ENCODE results near the gene RCCD1. TPM values are rescaled to one million over a fixed set of nuclear protein-coding genes. Genes with fewer than 3 reads are reported as not detected.

RCCD1 gene
- total RNA-seq, 1 experiment from 2014 or later = 38.5 TPM

GRCh38 chr15:90967206-90967605, 12.5 kb downstream of the RCCD1 start:
- peaks cover 25% of the 10 kb centered on the region for H3K79me2 ChIP-seq (ENCODE audit: insufficient read depth, low read length)
- TF ChIP-seq MAX (IDR thresholded peaks at IDR 0.05) = no peak
- TF ChIP-seq CBX3 (IDR thresholded peaks at IDR 0.05; ENCODE audit: low read depth) = no peak
- TF ChIP-seq ZBTB33 (IDR thresholded peaks at IDR 0.05; ENCODE audit: extremely low read depth, insufficient replicate concordance, low read length) = no peak
- TF ChIP-seq POLR2A (IDR thresholded peaks at IDR 0.05; ENCODE audit: borderline replicate concordance, extremely low read depth, insufficient read depth, insufficient read length) = no peak
- no peak overlapping the region for H3K27ac ChIP-seq (ENCODE audit: low read depth, low read length)
- no peak overlapping the region for H3K4me3 ChIP-seq (replicated peaks in 1 of 2; ENCODE audit: low read depth in 1 of 2, low read length in 2 of 2)
- H2AFZ ChIP-seq (ENCODE audit: low read depth, low read length, poor library complexity, severe bottlenecking) = no peak overlapping the region
- RAD21 ChIA-PET (ENCODE audit: low non-redundant PET in 1 of 2, low total read pairs in 2 of 2, uncharacterized antibody in 2 of 2, unreplicated experiment in 2 of 2) = no interaction called here
- peaks cover 57 to 62% of the 10 kb centered on the region in 2 experiments; a peak in 3 of 4 replicates for H3K36me3 ChIP-seq (ENCODE audit: control insufficient read depth in 1 of 2, insufficient read depth in 2 of 2, low read length in 2 of 2)
- no peak for DNase-seq (ENCODE audit: low read depth, low spot score)
- H3K4me1 ChIP-seq (ENCODE audit: control insufficient read depth in 1 of 2, insufficient read depth in 2 of 2, low read length in 2 of 2) = no peaks in the 10 kb centered on the region
- no peaks in the 10 kb centered on the region for H3K9me2 ChIP-seq (ENCODE audit: insufficient read depth)
- no peaks in the 10 kb centered on the region for H3K27me3 ChIP-seq (ENCODE audit: insufficient read depth, low read length)
- no peak overlapping the region for H3K9ac ChIP-seq (ENCODE audit: low read length)
- H3K9me3 ChIP-seq (ENCODE audit: control insufficient read depth in 1 of 2, insufficient read depth in 1 of 2, low read depth in 1 of 2, low read length in 2 of 2) = no peaks in the 10 kb centered on the region
- no peak overlapping the region for H3K4me2 ChIP-seq (ENCODE audit: low read length)
- H4K20me1 ChIP-seq (ENCODE audit: insufficient read depth) = no peaks in the 10 kb centered on the region
- no TSS peak for BruUV-seq (replicated peaks)
- ATAC-seq = no peak
- intact Hi-C loops (cut with micrococcal nuclease) = no loop called here
- POLR2A ChIA-PET = no interaction called here
- CTCF ChIA-PET = no interaction called here

GRCh38 chr15:90968434-90968833, 13.8 kb downstream of the RCCD1 start:
- CTCF ChIA-PET = no interaction called here
- no peak for TF ChIP-seq POLR2A (IDR thresholded peaks at IDR 0.05; ENCODE audit: borderline replicate concordance, extremely low read depth, insufficient read depth, insufficient read length)
- TF ChIP-seq YY1 (IDR thresholded peaks at IDR 0.05; ENCODE audit: extremely low read depth, insufficient replicate concordance, low read depth, low read length) = no peak
- no peak for TF ChIP-seq MAX (IDR thresholded peaks at IDR 0.05)
- TF ChIP-seq POLR2AphosphoS5 (IDR thresholded peaks at IDR 0.05; ENCODE audit: low read depth, low read length) = no peak; the same call in 1 of the 2 replicates
- TF ChIP-seq SRF (IDR thresholded peaks at IDR 0.05; ENCODE audit: low read depth) = no peak
- no peak for TF ChIP-seq RAD21 (IDR thresholded peaks at IDR 0.05; ENCODE audit: low read depth)
- no peak for TF ChIP-seq EZH2 (IDR thresholded peaks at IDR 0.05)
- no peak for TF ChIP-seq CBX3 (IDR thresholded peaks at IDR 0.05; ENCODE audit: low read depth)
- no peak for TF ChIP-seq EGR1 (IDR thresholded peaks at IDR 0.05; ENCODE audit: low read depth)
- no peak for TF ChIP-seq EZH2phosphoT487 (IDR thresholded peaks at IDR 0.05; ENCODE audit: borderline replicate concordance)
- TF ChIP-seq JUND (IDR thresholded peaks at IDR 0.05) = no peak
- no peak for TF ChIP-seq ELF1 (IDR thresholded peaks at IDR 0.05; ENCODE audit: borderline replicate concordance, low read depth)
- no peak for TF ChIP-seq SIN3A (IDR thresholded peaks at IDR 0.05; ENCODE audit: low read depth)
- no peak for TF ChIP-seq ZNF274 (IDR thresholded peaks at IDR 0.05; ENCODE audit: low read depth, low read length)
- no peak for TF ChIP-seq CTCF (IDR thresholded peaks at IDR 0.05 in 2 of 3, conservative IDR thresholded peaks at IDR 0.05 in 1 of 3; ENCODE audit: borderline replicate concordance in 1 of 3, insufficient read depth in 1 of 3, low read depth in 2 of 3, low read length in 2 of 3)
- TF ChIP-seq SP1 (IDR thresholded peaks at IDR 0.05; ENCODE audit: low read depth) = no peak
- no peak for TF ChIP-seq CEBPB (IDR thresholded peaks at IDR 0.05; ENCODE audit: low read depth)

More at GRCh38 chr15:90968434-90968833, 13.8 kb downstream of the RCCD1 start:
- BruUV-seq (replicated peaks) = no TSS peak
- H3K27ac ChIP-seq (ENCODE audit: low read depth, low read length) = no peak overlapping the region
- ATAC-seq (no peak), DNase-seq (ENCODE audit: low read depth, low spot score) (no peak)
- H3K4me2 ChIP-seq (ENCODE audit: low read length) = no peak overlapping the region
- no peak overlapping the region for H3K4me3 ChIP-seq (replicated peaks in 1 of 2; ENCODE audit: low read depth in 1 of 2, low read length in 2 of 2)
- ChIA-PET RAD21 (ENCODE audit: low non-redundant PET in 1 of 2, low total read pairs in 2 of 2, uncharacterized antibody in 2 of 2, unreplicated experiment in 2 of 2) (no interaction called here), POLR2A (no interaction called here)
- no peaks in the 10 kb centered on the region for H3K9me3 ChIP-seq (ENCODE audit: control insufficient read depth in 1 of 2, insufficient read depth in 1 of 2, low read depth in 1 of 2, low read length in 2 of 2)
- no peaks in the 10 kb centered on the region for H3K9me2 ChIP-seq (ENCODE audit: insufficient read depth)
- H3K9ac ChIP-seq (ENCODE audit: low read length) = no peak overlapping the region
- no peaks in the 10 kb centered on the region for H4K20me1 ChIP-seq (ENCODE audit: insufficient read depth)
- H3K4me1 ChIP-seq (ENCODE audit: control insufficient read depth in 1 of 2, insufficient read depth in 2 of 2, low read length in 2 of 2) = no peaks in the 10 kb centered on the region
- H2AFZ ChIP-seq (ENCODE audit: low read depth, low read length, poor library complexity, severe bottlenecking) = no peak overlapping the region
- H3K36me3 ChIP-seq (ENCODE audit: control insufficient read depth in 1 of 2, insufficient read depth in 2 of 2, low read length in 2 of 2) = peaks cover 53 to 59% of the 10 kb centered on the region in 2 experiments; a peak in 3 of 4 replicates
- peaks cover 17% of the 10 kb centered on the region for H3K79me2 ChIP-seq (ENCODE audit: insufficient read depth, low read length)
- H3K27me3 ChIP-seq (ENCODE audit: insufficient read depth, low read length) = no peaks in the 10 kb centered on the region
- intact Hi-C loops (cut with micrococcal nuclease) = no loop called here
